DMS79 (cell line): ENCODE data around the gene PPP1R3C.

Experiments
- DNase-seq: peaks from one replicate; lab custom pipeline; 2025; lab: John Stamatoyannopoulos, UW

The PPP1R3C gene

DNA sequence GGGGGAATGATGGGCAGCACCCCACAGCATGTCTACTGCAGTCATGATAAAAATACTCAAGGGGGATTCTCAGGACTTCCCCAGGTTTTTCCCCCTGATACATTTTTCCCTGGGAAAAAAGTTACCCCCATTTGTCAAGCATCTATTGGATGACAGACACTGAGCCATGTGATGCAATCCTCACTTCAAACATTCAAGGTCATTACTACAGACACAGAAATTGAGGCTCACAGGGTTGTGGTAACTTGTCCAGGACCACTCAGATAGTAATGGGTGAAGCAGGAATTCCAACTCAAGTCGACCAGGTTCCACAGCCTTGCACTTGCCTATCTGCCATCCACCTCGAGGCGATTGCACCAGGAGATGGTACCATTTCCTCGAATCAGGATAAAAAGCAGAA, 31.7 kb downstream of the PPP1R3C start:
- DNase-seq = no peak

DNA sequence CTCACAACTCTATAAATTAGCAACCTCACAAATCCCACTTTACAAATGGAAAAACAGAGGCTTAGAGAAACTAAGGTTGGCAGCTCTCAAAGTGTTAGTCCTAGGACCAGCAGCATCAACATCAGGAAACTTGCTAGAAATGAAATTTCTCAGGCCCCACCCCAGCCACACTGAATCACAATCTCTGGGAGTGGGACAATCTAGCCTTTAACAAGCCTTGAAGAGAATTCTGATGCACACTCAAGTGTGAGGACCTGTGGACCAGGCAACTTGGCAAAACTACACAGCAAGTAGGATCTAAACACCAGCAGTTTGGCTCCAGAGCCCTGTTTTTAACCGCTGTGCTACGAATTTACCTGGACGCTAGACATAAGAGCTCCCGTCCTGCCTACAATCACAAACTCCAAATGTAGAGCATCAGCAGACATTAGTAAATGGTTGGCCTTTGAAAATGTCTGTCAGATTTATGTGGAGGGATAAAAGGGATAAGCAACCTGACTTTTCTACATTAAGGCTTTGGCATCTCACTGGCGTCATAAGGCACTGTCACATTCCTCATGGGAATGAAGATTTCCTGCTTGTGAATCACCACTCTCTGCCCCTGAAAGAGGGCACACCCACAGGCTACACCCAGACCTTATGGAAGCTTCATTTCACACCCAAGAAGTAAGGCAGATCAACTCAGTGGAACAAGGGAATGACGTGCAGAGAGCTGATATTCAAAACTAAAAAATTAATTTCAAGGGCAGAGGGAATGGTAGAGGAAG, 34.5 kb downstream of the PPP1R3C start:
- no peak for DNase-seq

DNA sequence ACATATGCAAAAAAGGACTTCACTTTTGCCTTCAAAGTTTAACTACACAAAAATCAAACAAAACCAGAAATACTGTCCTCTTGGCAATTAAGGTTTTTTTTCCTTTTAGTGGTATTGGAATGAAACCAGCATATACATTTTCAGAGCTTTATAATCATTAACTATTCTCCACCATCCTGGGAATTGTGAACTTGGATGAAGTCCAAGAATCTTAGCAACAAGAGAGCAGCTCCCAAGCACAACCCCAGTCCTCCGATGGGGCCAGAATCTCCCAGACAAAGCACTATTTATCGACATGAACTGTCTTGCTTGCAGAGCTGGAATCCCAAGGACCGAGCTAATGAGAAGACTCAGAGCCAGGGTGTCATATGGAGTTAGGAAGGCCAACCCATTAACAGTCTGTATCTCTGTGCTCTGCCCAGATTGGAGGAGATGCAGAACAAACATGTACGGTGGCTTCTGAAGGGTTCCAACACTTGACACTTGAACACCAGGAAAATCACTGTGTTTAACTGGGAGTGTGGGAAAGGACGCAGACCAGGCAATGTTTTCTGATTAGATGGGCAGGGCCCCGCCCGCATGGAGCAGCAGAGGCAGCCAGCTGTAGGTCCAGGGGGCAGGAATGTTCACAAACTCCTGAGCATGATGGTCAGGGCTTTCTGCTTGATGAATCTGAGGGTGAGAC, 35.5 kb downstream of the PPP1R3C start:
- no peak for DNase-seq

DNA sequence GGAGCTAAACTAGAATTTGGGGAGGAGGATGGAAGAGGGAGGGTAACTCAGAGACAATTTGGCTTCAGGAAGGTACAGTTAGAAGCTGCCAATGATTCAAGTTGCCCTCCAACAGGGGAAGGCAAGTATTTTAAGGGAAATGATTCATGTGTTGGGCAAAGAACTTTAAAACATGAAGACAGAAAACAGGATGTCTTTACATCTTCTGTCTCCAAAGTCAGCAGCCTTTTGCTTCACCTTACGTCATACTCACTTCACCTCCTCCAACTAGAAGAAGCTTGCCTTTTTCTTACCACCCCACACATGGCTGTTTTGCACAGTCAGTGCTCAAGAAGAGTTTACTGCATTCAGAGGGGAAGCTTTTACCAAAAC, 36.1 kb downstream of the PPP1R3C start:
- no peak for DNase-seq

DNA sequence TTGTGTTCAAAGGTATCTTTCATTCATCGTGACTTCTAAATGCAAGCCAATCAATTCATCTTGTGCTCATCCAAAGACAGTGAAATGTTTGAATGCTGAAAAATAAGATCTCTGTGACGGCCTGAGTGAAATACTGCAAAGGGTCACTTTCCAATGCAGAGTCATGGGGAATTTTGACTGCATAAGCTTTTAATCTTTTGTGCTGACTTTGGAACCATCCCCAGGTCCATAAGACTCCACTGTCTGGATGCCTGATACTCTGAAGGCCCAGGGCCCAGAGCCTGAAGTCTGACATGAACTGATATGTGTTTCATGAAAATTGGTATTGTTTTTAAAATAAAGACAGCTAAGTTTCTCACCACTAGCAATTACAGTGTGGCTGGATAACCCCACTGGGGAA, 39.0 kb downstream of the PPP1R3C start:
- no peak for DNase-seq

DNA sequence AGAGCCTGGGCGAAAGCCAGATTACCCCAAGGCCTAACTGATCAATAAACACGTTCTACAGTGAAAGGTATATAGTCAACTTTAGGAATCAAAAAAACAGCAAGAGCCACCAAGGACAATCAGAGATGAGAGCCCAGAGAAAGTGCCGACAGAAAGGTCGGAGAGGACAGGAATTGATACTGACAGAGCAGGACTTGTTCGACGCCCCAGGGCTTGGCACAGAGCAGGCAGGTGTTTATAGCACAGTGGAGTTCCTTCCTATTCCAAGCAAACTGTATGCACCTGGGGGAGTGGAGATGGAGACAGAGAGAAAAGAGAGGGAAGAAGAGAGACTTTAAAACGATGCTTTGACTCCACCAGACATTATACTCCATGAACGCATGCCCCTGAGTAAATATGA, 39.5 kb downstream of the PPP1R3C start:
- DNase-seq = no peak

DNA sequence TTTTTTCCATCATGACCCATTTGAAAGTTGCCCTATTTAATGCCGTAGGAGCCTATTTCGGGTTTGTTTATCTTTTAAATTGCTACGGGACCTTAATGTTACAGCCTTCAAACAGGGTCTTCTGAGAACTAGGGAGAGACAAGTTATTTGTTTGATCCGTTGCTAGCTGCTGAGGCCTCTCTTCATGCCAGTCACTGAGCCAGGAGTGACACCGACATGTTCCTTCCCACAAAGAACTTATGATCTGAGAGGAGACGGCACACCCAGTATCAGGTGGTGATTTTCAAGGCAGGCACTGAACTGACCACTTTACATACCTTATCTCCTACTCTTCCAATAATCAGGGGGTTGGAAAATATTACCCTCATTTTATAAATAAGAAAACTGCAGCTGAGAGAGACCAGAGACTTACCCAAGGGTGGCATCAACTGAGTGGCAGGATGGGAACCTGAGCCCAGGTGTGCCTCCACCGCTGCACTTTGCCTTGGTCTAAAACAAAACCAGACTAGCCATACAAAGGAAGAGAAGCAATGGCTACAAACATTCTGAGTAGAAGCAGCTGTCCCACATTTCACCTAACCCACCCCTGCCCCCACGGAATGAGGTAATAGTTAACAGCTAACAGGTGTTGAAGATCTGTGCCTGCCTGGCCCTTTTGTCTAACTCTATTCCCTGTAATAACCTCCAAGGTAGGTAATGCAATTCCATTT, 40.5 kb downstream of the PPP1R3C start:
- DNase-seq = no peak

DNA sequence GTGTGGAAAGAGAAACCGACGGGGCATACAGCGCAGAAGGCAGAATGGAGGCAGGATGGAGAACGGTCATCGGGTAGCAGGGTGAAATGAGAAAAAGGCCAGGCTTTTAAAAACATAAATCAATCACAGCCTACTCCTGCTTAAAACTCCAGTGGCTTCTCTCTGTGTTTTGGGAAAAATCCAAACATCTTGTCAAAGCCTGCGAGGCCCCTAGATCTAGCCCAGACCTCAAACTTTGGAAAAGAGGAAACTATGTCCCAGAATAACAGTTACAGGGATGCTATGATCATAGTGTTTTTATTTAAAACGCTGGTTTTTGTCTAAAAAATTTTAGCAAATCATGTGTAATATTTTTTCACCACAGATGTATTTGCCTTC, 41.1 kb downstream of the PPP1R3C start:
- no peak for DNase-seq

DNA sequence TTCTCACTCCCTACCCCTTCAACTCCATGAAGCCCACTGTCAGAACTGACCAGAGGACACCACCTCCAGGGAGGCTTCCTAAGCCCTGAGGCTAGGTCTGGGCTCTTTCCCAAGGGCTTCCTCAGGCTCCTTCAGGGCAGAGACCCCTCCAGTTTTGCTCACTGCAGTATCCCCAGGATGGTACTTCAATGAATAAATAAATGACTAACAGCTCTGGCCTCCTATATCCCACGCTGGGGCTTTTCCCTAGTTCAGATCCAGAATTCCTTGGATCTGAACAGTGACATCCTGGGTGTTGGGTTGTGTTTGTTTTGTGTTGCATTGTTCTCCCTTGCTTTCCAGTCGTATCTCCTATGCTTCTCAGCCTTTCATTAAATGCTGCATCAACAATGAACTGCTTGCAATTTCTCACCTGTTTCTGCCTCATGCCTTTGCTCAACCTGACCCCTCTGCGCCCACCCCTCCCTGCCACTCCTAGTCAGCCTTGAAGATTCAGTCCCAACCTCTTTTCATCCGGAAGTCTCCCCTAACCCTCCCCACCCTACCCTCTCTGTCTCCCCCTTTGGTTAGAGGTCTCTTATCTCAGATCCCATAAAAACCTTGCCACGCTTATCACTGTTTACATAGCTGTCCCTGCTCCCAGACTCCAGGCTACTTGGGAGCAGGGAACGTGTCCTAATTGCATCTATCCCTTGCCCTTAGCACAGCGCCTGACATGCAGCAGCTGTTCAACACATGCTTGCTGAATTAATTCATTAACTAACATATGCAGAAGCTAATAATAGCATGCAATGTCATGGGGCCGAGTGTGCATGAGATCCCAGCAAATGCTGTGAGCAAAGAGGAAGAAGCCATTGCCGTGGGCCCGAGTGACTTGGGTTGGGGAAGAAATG, 41.7 kb downstream of the PPP1R3C start:
- no peak for DNase-seq

DNA sequence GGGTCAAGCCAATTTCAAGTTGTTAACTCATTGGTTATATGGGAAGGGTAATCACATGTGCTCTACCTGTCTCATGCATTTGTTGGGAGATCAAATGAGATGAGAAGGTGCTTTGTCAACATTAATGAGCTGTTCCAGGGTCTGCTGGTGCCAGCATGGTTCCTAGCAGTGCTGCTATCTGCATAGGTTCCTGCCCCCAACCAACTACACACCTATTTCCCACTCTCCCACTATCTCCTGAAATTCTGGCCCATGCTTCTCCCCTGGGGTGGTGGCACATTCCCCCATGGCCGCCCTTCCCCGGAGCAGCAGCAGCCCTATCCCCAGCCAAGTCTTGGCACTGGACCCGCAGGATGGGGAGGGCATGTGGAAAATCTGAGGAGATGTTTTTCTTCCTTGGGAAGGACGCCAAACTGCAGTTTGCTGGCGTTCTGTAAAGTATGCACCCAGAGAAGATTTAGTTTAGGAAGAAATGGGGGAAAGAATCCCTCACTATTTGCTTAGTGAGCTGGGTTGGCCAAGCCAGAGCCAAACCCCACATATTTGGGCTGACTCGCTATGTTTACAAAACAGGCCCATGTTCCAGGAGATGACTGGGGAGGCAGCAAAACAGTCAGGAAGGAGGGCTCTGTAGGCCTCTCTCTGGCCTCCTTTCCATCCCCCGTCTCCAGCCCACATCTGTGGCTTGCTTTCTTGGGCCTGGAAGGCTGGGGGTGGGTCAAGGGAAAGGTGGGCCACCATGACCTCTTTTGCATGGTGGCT, 42.5 kb downstream of the PPP1R3C start:
- no peak for DNase-seq

DNA sequence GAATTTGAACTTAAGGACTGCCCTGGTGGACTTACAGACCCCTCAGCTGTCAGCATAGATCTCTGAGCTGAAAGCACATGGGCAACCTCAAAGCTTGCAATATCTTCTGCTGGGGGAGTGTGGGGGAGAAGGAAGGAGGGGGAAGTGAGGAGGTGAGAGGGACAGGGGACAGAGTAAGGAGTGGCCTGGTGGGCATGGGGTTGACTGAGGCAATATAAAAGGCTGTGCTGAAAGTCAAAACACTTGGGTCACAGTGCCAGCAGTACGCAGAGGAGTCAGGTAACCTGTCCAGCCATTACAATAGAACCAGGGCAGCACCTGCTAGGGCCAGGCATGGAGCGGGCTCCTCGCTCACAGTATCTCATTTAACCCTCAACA, 43.2 kb downstream of the PPP1R3C start:
- DNase-seq = no peak

DNA sequence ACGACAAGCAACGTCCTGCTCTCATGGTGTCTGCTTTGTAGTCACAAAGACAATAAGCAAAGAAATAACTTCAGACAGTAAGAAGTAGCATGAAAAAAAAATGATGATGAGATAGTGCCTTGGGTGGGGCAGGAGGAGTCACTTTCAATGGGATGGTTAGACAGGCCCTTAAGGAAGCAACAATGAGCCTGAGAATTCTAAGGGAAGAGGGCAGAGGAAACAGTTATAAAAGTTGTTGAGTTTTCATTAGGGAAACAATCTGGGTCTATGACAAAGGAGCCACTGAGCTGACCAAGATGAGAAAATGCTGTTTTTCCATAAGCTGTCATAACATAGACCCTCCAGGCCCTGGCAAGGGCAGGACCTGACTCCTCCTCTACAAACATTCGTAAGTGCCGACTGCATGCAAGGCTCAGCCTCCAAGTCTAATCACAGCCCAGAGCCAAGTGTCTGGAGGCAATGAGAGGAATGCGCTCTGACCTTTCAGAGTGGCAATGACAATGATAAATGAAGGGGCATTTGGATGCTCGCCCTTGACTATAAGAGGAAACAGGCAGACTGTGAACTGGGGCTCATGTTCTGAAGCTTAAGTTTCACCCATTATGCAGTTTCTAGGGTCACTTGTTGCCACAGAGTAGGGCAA, 43.7 kb downstream of the PPP1R3C start:
- no peak for DNase-seq

DNA sequence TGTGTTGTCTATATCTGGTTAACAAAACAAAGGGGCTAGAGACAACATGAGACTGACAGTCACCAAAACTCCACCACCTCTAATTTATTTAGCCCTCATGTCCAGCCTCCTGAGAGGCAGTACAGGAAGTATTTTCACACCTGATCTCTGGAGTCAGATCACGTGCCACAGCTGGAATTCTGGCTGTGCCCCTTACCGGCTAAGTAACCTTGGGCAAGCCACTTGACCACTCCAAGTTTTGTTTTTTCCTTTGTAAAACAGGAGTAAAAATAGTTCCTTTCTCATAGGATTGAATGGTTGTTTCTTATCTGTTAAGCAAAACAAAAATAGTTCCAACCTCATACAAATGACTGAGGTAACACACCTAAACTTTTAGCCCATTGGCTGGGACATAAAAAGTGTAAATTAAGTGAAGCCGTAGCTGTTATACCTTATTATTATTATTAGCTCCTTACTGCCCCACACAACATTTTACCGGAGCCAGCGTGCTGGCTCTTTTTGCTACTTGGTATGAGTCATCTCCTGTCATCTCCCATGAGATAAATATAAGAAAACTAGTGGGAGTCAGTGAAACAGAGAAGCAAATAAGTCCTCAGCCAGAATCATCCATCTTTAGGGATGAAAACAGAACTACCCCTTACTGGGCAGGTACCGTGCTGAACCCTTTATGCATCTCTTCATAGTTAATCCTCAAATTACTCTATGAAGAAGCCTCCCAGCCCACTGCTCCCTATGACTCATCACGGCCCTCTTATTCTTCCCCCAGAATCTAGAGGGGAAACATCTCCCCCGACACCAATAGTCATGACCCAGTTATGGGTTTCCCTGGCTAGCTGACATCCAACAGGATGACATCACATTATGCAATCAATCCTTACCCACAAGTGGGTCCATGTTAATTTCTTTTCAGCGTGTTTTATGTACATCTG, 44.9 kb downstream of the PPP1R3C start:
- DNase-seq = no peak

DNA sequence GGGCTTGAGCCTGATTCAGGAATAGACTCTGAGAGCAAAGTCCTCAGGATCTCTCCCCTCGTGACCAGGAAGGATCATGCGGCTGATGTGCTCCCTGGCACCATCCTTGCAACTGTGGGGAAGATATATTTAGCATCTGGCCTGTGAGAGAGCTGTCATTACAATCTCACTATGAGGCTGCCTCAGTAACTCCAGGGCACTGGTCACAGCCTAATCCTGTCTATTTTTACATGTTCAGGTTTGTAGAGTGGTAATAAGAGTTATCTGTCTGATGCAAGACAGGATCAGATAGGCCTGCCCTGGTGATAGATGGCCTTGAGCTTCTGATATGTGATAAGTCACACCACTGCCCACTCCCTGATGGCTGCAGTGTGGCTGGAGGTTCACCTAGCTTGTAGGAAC, 50.7 kb downstream of the PPP1R3C start:
- no peak for DNase-seq

DNA sequence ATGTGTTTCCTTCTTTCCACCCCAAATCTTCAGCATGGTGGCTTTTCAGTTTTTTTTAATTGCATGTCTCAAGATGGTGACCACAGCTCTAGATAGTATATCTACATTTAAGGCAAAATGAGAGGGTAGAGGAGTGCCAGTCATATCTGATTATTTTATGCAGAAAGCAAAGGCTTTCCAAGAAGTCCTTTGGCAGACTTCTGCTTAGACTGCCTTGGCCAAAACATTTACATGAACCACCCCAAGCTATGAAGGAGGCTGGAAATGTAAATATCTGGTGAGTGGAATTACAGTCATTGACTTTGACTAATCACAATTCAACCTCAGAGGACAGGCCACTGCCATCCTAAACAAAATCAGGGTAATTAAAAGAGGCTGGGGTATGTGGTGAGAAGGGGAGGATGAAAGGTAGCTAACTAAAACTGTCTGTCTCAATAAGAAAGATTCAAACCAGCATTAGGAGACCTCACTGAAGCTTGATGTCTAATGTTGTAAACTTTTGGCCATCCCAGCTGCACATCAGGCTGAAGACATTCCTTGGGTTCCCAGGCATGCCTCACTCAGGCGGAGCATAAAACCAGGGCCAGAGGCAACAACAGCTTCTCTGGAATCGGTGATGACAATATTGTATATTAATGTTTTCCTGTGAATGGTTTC, 53.4 kb downstream of the PPP1R3C start:
- no peak for DNase-seq
